CD4-positive, alpha-beta T cell treated with Interleukin-17A for 1 hour (primary cell): ENCODE results near the gene STOML1.
A peak's percentile ranks its signal among the peaks of the same experiment; 100 is the strongest.
"Not testable (repeated sequence)": the region's sequence is repeated elsewhere in the genome, so short reads cannot be mapped to it uniquely, and the experiment has no call there.

Experiments
- DNase-seq: peaks from one replicate; pipeline ENCODE4 v3.0.0-alpha.2; 2020

STOML1 gene

DNA sequence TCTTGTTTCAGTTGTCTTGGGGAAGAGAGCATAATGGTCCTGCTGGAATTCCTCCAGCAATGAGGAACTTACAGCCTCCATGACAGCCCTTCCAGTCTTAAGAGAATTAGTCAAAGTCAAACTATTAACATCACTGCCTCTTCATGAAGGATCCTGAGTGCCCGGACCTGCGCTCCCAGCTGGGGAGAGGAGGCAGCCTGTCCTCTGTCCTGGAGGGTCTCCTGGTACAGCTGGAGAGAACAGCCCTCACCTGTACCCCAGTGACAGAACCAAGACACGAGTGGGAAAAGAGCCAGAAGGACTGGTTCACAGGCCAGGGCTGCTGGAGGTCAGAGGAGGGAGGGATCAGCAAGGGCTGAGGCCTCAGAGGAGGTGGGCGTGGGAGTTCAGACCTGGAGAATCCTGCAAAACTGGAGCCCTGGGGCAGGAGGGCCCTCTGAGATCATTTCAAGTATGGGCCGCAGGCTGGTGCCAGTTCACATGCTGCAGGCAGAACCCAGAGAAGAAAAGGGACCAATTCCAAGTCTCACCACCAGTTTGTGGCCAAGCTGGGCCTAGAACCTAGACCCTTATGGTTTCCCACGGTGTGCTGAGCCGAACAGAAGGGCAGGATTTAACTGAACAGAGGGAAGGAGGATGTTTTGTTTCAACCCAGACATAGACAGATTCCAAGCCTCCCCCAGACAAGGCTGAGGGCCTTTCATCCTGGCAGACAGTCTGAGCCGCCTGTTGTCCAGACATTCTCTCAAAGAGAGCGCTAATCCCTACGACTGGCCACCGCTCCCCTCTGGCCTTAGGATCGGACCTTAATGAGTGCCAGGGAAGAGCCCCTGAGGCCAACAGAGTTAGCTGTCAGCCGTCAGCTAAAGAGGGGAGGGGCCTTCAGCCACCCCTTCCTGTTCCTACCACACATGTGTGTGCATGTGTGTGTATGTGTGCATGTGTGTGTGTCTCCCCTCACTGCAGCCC is 47.6 kb downstream of the STOML1 start:
- DNase-seq, result no peak

DNA sequence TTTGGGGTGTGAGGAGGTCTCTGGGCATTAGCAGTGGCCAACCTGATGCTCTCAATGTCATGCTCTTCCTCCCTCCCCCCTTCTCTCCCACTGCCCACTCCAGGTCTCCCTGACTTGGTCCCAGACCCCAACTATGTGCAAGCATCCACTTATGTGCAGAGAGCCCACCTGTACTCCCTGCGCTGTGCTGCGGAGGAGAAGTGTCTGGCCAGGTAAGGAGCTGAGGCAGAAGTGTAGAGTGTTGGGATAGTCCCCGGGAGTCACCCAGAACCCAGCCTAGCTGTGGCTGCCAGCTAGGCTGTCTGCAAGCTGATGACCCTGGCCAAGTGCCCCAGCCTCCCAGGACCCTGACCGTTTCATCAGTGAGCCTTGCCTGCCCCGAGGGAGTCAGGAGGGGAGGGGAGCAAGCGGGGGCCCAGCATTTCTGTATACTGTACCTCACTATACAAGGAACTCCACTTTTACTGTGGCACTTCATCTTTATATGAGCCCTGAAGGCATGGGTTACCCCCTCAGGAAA is 49.3 kb downstream of the STOML1 start:
- no peak for DNase-seq

DNA sequence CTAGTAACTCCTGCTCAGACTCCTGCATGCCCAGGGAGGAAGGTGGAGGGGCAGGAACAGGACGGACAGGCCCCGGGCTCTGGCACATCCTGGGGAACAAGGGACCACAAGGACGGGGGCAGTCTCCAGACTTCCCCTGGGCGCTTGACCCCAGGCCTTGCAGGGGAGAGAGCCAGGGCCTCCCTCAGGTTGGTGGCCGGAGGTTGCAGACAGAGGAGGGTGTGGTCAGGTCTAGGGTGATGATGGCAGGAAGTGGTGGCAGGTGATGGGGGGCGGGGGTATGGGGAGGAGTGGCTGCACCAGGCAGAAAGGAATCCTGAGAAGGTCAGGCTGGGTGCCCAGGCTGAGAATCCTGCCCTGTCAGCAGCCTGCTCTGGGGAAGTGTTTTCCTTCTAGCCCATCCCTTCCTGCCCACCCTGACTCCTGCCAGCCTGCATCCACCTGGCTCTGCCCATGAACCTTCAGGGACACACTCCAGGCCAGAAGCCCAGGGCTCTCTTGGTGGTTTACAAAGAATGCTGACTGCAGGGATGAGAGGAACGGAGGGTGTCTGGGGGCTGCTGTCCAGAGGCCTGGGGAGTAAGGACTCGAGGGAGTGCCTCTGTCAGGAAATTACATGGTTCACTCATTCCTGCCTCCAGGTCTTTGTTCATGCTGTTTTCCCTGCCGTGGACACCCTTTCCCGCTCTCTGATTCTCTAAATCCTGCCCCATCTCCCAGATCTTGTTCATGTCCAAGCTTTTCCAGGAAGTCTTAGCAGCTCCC is 50.0 kb downstream of the STOML1 start:
- peak; percentile 37 for DNase-seq

DNA sequence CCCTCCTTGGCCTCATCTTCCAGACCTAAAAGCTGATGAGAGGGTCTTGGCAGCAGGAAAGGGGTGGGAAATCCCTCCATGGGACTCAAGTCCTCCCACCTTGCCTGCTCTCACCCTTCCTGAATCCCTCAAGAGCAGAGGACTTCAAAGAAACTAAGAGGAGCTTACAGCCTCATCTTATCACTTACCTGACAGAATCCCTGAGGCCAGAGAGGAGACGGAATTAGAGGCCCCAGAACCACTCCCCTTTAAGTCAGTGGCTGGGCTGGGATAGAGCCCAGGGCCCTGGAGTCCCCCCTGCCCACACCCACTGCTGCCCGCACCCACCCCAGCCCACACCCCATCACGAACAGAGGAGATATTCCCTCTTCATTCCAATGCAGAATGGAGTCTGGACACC is 50.6 kb downstream of the STOML1 start:
- no peak for DNase-seq

GRCh38 chr15:73941044-73941443 is 51.1 kb downstream of the STOML1 start:
- no peak for DNase-seq

DNA sequence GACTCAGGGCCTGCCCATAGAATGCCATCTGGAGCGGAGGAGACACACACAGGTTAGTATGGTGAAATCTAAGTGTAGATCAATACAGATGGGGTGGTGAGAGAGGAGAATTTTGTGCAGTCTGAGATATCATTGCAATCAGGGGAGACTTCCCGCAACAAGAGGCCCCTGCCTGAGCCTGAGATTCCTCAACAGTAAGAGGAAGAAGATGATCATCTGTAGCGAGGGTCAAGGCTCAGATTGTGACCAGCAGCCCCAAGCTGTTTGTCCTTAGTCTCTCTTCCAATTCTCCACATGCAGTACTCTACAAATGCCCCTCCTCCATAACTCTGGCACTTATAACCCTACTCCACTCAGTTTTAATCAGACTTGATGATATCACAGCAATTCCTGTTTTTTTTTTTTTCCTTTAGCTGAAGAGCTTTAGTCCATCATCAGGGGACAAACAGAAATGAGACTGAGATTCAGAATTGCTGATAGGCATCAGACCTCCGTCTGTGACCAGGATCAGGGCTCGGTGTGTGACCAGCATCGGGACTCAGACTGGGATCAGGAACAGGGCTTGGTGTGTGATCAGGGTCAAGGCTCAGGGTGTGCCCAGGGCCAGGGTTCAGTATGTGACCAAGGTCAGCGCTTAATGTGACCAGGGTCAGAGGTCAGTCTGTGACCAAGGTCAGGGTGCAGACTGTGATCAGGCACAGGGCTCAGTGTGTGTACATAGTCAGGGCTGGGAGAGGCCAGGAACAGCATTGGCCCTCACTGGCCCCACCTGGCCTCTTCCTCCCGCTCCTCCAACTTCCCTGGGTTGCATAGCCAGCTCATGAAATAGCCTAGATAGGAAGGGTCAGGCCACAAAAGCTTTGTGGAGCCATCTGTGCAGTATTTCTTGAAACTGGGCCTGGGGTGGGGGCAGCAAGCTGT is 51.8 kb downstream of the STOML1 start:
- DNase-seq, result no peak

DNA sequence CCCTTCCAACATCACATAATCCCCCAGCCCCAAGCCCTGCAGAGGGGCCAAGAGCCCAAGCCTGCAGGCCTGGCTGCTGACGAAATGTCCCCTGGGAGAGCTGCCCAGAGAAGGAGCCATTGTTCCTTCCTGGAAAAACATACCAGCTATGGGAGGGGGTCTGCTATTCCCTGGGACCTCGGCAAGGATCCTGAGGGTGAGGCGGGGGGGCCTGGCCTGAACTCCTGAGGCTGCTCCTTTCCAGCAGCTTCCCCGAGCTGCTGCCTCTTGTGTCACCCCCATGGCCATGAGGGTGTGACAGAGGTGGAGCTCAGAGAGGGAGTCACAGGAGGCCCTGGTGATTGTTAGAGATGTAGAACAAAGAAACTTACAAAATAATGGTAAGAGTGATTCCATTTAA is 53.0 kb downstream of the STOML1 start:
- no peak for DNase-seq

GRCh38 chr15:73938516-73938915 is 53.6 kb downstream of the STOML1 start:
- DNase-seq, result not testable (repeated sequence)

DNA sequence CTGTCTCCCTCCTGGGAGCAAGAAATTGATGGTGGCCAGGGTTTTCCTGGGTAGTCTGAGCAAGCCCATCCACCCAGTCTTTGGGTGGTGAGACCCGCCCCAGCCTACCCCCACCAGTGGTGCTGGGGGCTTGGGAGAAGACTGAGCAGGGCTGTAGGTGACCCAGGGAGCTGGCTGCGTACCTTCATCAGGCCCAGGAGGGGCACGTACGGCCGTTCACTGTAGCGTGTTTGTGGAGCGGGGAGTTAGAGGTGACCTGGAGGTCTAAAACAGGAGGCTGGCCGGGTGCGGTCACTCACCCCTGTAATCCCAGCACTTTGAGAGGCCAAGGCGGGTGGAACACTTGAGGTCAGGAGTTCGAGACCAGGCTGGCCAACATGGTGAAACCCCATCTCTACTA is 54.4 kb downstream of the STOML1 start:
- DNase-seq, result no peak

GRCh38 chr15:73937296-73937695 is 54.8 kb downstream of the STOML1 start:
- no peak for DNase-seq

DNA sequence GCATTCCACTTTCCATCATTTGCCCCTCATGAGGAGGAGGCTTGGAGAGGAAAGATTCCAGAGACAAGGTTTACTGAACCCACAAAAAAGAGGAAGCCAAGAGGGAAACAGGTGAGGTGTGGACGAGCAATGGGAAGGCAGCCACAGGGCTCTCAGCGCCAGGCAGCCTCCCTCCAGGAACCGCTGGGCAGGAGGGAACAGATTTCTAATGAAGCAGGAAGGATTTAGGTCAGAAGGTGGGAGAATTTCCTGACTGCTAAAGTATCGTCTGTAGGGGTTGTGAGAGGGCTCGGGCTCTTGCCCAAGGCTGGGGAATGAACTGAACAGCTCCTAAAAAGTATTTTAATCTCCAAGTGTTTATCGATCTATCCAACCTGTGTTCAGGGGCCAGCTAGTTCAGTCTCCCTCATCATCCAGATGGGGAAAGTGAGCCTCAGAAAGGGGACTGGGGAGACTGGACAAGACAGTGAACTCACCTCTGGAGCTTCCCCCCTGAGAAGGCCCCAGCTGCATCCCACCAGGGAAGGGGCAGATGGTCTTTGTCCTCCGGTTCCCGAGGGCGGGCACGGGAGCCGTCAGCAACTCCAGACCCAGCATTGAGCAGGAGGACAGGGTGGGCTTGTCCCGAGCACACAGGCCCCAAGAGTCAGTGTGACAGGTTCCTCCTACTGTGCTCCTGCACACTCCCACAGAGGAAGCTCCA is 55.4 kb downstream of the STOML1 start:
- no peak for DNase-seq

DNA sequence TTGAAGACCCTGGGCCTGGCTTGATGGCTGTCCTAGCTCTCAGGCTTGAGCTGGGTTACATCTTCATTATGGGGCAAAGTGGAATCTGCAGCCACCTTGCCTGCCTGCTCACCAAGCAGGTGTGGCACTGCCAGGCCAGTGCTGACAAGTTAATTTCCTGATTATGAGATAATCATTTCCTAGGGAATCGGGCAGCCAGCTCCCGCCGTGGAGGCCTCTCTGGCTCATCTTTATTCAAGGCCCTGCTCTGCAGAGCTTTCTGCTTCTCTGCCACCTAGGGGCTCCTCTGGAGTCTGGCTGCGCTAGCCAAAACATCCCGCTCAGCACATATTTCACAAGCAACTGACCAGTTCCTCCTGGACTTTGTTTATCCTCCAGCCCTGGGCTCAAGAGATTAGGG is 55.9 kb downstream of the STOML1 start:
- no peak for DNase-seq

GRCh38 chr15:73935547-73935946 is 56.5 kb downstream of the STOML1 start:
- no peak for DNase-seq

DNA sequence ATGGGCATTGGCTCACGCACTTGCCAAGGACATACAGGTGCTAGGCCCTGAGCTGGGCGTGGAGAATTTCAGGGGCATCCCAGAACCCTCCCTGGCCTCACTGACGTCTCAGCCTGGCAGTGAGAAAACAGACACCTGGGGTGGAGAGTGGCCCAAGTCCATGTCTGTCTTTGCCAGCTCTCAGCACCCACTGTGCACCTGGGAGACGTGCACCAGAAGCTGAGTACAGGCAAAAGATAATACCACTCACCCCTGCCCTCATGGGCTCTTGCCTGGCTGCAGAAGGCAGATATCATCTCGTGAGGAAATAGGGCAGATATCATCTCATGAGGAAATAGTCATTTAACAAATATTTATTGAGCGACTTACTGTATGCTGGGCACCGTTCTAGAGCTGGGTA is 57.8 kb downstream of the STOML1 start:
- DNase-seq, result no peak

GRCh38 chr15:73932381-73933191 is 59.5 kb downstream of the STOML1 start:
- DNase-seq, result no peak

DNA sequence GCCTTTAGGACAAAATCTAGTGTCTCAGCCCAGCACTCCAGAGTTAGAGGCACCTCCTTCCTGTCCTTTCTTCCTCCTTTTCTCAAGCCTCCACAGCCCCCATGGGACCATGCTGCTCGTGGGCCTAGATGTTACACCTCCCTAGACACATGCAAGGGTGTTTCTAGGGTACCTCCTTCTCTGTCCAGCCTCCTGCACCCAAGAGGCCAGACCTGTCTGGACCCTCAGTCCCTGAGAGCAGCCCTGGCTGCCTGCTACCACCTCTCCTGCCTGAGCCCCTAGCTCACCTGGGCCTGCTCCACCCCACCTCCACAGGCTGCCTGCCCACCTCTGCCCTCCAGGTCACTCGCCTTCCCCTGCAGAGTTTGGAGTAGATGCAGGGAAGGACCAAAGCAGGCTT is 60.7 kb downstream of the STOML1 start:
- no peak for DNase-seq

DNA sequence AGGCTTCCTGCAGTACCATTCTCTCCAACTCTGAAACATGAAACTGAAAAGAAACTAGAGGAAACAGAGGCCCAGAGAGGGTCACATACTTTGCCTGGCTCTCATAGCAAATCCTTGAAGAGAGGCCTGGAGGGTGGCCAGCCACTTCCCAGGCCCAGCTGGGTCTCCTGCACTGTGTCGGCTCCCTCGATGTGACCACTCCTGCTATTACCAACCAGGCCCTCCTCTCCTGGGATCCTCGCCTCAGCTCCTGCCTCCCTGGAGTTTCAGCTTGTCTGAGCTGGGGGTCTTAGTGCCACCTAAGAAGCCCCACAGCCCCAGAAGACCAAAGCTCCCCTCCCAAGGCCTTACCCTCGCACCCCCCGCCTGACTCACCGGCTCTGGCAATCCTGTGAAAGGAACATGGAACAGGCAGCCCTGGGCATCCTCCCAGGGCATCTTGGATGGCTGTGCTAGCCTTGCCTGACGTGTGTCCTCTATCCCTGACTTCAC is 61.3 kb downstream of the STOML1 start:
- no peak for DNase-seq

DNA sequence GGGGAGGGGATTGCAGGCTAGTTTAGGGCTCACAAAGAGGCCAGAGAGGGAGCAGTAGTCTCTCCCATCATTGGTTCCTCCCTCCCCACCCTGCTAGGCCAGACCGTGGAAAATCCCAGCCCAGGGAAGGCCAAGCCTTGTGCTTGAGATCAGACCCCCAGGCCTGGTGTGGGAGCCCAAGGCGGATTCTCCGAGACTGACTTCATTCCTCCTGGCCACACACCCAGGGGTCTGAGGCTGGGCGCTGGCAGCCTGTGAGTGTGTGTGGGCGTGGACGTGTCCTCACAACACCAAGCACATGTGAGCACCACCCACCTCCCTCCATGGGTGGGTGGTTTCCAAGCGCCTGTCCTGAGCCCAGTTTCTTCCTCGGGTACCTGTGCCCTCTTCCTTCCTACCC is 61.7 kb downstream of the STOML1 start:
- DNase-seq, result no peak

DNA sequence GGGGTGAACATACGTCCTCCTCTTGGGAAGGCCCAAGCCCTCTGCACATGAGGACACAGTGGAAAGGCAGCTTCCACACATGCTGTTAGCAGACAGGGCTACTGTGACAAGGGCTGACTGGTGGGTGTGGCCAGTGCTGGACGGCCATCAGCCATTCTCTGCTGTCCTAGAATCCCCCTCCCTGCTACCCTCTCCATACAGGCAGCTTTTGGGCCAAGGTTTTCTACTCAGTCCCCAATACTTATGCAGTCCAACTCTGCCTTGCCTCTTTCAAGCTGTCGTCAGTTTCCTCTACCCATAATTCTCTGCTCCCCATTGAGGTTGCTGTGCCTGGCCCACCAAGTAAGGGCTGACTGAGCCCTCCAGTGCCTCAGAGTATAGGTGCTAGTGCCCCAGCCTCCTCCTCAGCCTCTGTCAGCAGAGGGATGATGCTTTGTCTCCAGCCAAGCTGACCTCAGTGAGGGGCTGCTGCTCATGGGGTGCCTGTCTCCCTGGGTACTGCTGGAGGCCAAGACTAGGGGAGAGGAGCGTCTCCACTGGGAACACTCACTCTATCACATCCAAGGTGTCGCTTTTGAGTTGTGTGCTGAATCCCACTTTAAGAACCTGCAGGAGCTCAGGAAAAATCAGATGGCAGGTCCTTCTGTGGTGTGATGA is 63.0 kb downstream of the STOML1 start:
- no peak for DNase-seq
